IgD-negative memory B cell (primary cell): ENCODE data around the gene GLTPD2. TPM values are rescaled to one million over a fixed set of nuclear protein-coding genes. Genes with fewer than 3 reads are reported as not detected.

ENCODE experiments used
- H3K27ac Mint-ChIP-seq, 3 donors: one replicate each; pipeline ENCODE4 v1.8.0; 2020 to 2022; ENCODE audit warnings: mild to moderate bottlenecking in 3 of 3, mixed read lengths in 3 of 3, moderate library complexity in 1 of 3
- H3K27me3 Mint-ChIP-seq: one replicate; pipeline ENCODE4 v1.8.0; 2021; ENCODE audit warnings: mixed read lengths
- H3K36me3 Mint-ChIP-seq: one replicate; pipeline ENCODE4 v1.8.0; 2020; ENCODE audit warnings: mild to moderate bottlenecking, mixed read lengths
- H3K4me1 Mint-ChIP-seq, 3 donors: one replicate each; pipeline ENCODE4 v1.8.0; 2020 to 2022; ENCODE audit warnings: mixed read lengths in 3 of 3, mild to moderate bottlenecking in 1 of 3
- H3K4me3 Mint-ChIP-seq, 4 donors: one replicate each; pipeline ENCODE4 v1.8.0; 2020 to 2022; ENCODE audit warnings: mild to moderate bottlenecking in 4 of 4, mixed read lengths in 4 of 4, moderate library complexity in 3 of 4
- H3K9me3 Mint-ChIP-seq, 3 donors: one replicate each; pipeline ENCODE4 v1.8.0; 2020 to 2021; ENCODE audit warnings: mixed read lengths in 3 of 3, mild to moderate bottlenecking in 1 of 3
- polyA plus RNA-seq: library from polyadenylated mRNA; unstranded; fragments of 300-500 nt; fragmentation: Illumina TruSeq; gene quantifications from one replicate; pipeline ENCODE4 v1.2.3, GENCODE V29; 2021

Gene GLTPD2
- polyA plus RNA-seq, 1 donor from 2014 or later, result not detected

GRCh38 chr17:4751932-4752331 is 36.8 kb upstream of the GLTPD2 start:
- Mint-ChIP-seq H3K4me3 (no peak overlapping the region), H3K27ac (no peak overlapping the region), H3K4me1 (peaks cover 4 to 8% (median 6%) of the 10 kb centered on the region in 3 donors), H3K27me3 (peaks cover 23% of the 10 kb centered on the region), H3K36me3 (no peaks in the 10 kb centered on the region), H3K9me3 (no peaks in the 10 kb centered on the region)

DNA sequence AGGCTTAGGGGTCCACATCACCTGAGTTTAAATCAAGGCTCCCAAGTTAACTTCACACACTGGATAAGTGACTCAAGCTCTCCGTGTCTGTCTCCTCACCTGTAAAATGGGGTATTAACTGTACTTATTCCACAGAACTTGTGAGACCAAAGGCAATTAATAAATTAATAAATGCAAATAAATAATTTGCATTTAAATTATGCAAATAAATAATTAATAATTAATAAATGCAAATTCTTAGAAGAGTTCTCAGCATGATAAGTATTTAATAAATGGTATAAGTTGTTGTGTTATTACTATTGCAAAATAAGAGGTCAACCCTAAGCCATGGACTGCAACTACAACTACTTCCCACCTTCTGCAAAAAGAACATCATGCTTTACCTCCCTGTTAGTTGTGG is 35.4 kb upstream of the GLTPD2 start:
- no peaks in the 10 kb centered on the region for H3K36me3 Mint-ChIP-seq
- no peak overlapping the region for H3K27ac Mint-ChIP-seq
- H3K4me3 Mint-ChIP-seq, result no peak overlapping the region
- H3K9me3 Mint-ChIP-seq, result no peaks in the 10 kb centered on the region
- H3K27me3 Mint-ChIP-seq, result peaks cover 23% of the 10 kb centered on the region
- H3K4me1 Mint-ChIP-seq, result peaks cover 0 to 2% (median 1%) of the 10 kb centered on the region in 3 donors

GRCh38 chr17:4759776-4760236 is 29.0 kb upstream of the GLTPD2 start:
- H3K27ac Mint-ChIP-seq, result no peak overlapping the region
- peaks cover 9% of the 10 kb centered on the region for H3K27me3 Mint-ChIP-seq
- no peaks in the 10 kb centered on the region for H3K9me3 Mint-ChIP-seq
- no peak overlapping the region for H3K4me3 Mint-ChIP-seq
- H3K36me3 Mint-ChIP-seq, result no peaks in the 10 kb centered on the region
- peaks cover 2 to 5% (median 3%) of the 10 kb centered on the region in 3 donors for H3K4me1 Mint-ChIP-seq

GRCh38 chr17:4764595-4764994 is 24.2 kb upstream of the GLTPD2 start:
- H3K4me3 Mint-ChIP-seq, result no peak overlapping the region
- no peaks in the 10 kb centered on the region for H3K36me3 Mint-ChIP-seq
- no peaks in the 10 kb centered on the region for H3K9me3 Mint-ChIP-seq
- H3K27ac Mint-ChIP-seq, result no peak overlapping the region
- peaks cover 2 to 5% (median 3%) of the 10 kb centered on the region in 3 donors for H3K4me1 Mint-ChIP-seq
- H3K27me3 Mint-ChIP-seq, result peaks cover 4% of the 10 kb centered on the region

GRCh38 chr17:4766201-4766600 is 22.6 kb upstream of the GLTPD2 start:
- peaks cover 3% of the 10 kb centered on the region for H3K27me3 Mint-ChIP-seq
- no peak overlapping the region for H3K27ac Mint-ChIP-seq
- H3K4me1 Mint-ChIP-seq, result peaks cover 2 to 5% (median 5%) of the 10 kb centered on the region in 3 donors
- no peaks in the 10 kb centered on the region for H3K36me3 Mint-ChIP-seq
- no peaks in the 10 kb centered on the region for H3K9me3 Mint-ChIP-seq
- H3K4me3 Mint-ChIP-seq, result no peak overlapping the region

GRCh38 chr17:4766723-4767122 is 22.0 kb upstream of the GLTPD2 start:
- peaks cover 2% of the 10 kb centered on the region for H3K27me3 Mint-ChIP-seq
- no peak overlapping the region for H3K27ac Mint-ChIP-seq
- H3K36me3 Mint-ChIP-seq, result no peaks in the 10 kb centered on the region
- no peak overlapping the region for H3K4me3 Mint-ChIP-seq
- peaks cover 2 to 5% (median 5%) of the 10 kb centered on the region in 3 donors for H3K4me1 Mint-ChIP-seq
- no peaks in the 10 kb centered on the region for H3K9me3 Mint-ChIP-seq

- Mint-ChIP-seq H3K4me3 (no peak overlapping the region), H3K36me3 (no peaks in the 10 kb centered on the region), H3K27ac (no peak overlapping the region), H3K9me3 (no peaks in the 10 kb centered on the region), H3K4me1 (peaks cover 2 to 5% (median 5%) of the 10 kb centered on the region in 3 donors), H3K27me3 (peaks cover 2% of the 10 kb centered on the region)
Measured at GRCh38 chr17:4768298-4768697, 20.5 kb upstream of the GLTPD2 start.

DNA sequence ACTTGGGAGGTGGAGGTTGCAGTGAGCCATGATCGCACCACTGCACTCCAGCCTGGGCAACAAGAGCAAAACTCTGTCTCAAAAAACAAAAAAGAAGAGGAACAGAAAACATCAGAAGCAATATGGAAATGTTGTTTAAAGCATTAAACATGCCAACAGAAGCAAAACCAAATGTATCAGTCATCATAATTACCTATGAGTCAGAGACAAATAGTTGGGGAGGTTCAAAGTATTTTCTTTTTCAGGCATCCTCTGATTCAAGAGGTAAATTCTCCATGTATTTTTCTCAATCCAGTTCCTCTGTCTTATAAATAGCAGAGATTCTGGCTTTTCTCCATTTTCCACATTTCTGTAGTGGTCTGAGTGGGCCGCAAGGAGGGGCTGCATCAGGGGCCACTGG is 19.1 kb upstream of the GLTPD2 start:
- H3K4me3 Mint-ChIP-seq, result no peak overlapping the region
- H3K27me3 Mint-ChIP-seq, result peaks cover 4% of the 10 kb centered on the region
- H3K36me3 Mint-ChIP-seq, result no peaks in the 10 kb centered on the region
- no peak overlapping the region for H3K27ac Mint-ChIP-seq
- peaks cover 1 to 7% (median 6%) of the 10 kb centered on the region in 3 donors for H3K4me1 Mint-ChIP-seq
- no peaks in the 10 kb centered on the region for H3K9me3 Mint-ChIP-seq

DNA sequence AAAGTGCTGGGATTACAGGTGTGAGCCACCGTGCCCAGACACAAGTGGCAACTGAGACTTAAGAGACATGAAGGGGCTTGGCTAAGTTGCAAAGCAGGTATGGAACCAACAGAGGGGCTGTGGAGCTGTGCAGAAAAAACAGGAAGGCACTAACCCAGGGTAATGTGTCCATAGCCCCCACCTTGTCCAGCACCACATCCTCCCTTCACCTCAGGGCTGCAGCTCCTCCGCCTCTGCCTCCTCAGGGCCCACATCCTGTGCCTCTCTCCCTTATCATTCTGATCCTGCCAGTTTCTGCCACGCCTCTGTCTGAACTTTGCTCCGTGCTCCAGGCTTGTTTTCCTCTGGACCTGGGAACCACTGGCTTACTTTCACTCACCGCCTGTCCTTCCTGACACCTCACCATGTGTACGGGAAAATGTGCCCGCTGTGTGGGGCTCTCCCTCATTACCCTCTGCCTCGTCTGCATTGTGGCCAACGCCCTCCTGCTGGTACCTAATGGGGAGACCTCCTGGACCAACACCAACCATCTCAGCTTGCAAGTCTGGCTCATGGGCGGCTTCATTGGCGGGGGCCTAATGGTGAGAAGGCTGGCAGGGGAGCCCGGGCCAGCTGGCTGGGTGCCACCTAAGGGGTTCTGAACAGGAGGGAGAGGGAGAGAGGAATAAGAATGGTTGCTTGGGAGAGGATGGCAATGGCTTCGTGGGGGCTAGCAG is 17.1 kb upstream of the GLTPD2 start, which contains the start of gene TM4SF5:
Gene TM4SF5, plus strand, starts transcription at position 368 of the 716 bp plus-strand sequence. Its CDS starts 37 bp downstream, at position 405.
- Mint-ChIP-seq H3K4me1 (peaks cover 0 to 9% (median 7%) of the 10 kb centered on the region in 3 donors), H3K9me3 (no peaks in the 10 kb centered on the region), H3K27me3 (peaks cover 4% of the 10 kb centered on the region), H3K36me3 (no peaks in the 10 kb centered on the region), H3K27ac (peak within 1 kb of the TSS in 1 of 3 donors; percentile 50), H3K4me3 (no peak within 1 kb of the TSS)

GRCh38 chr17:4772235-4772613 is 16.5 kb upstream of the GLTPD2 start:
- Mint-ChIP-seq H3K4me1 (peaks cover 0 to 9% (median 7%) of the 10 kb centered on the region in 3 donors), H3K9me3 (no peaks in the 10 kb centered on the region), H3K27ac (peak overlapping the region in 1 of 3 donors; percentile 50), H3K36me3 (no peaks in the 10 kb centered on the region), H3K4me3 (no peak overlapping the region), H3K27me3 (peaks cover 4% of the 10 kb centered on the region)

DNA sequence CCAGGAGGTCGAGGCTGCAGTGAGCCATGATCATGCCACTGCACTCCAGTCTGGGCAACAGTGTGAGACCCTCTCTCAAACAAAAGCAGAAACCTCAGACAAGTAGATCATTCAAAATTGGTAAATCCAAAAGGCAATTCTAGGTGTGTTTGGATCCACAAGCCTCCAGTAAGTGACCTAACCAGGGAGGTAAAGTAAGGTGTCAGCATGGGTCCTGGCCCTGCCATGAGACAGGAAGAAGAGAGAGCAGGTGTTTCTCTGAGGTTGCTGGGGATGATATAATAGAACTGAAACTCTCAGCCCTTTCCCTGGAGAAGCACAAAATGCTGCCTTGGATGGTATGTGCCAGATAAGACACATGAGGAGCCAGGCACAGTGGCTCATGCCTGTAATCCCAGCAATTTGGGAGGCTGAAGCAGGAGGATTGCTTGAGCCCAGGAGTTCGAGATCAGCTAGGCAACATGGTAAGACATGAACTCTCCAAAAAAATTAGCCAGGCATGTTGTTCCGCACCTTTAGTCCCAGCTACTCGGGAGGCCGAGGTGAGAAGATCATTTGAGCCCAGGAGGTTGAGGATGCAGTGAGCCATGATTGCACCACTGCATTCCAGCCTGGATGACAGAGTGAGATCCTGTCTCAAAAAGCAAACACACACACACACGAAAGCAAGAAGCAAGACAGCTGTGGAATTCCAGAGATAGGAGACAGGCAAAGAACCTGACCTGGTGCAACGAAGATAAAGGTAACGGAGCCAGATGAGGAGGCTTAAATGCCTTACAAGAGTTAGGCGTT is 10.6 kb upstream of the GLTPD2 start:
- Mint-ChIP-seq H3K27ac (no peak overlapping the region), H3K36me3 (no peaks in the 10 kb centered on the region), H3K27me3 (peaks cover 19% of the 10 kb centered on the region), H3K9me3 (no peaks in the 10 kb centered on the region), H3K4me1 (peaks cover 0 to 7% (median 7%) of the 10 kb centered on the region in 3 donors), H3K4me3 (no peak overlapping the region)

DNA sequence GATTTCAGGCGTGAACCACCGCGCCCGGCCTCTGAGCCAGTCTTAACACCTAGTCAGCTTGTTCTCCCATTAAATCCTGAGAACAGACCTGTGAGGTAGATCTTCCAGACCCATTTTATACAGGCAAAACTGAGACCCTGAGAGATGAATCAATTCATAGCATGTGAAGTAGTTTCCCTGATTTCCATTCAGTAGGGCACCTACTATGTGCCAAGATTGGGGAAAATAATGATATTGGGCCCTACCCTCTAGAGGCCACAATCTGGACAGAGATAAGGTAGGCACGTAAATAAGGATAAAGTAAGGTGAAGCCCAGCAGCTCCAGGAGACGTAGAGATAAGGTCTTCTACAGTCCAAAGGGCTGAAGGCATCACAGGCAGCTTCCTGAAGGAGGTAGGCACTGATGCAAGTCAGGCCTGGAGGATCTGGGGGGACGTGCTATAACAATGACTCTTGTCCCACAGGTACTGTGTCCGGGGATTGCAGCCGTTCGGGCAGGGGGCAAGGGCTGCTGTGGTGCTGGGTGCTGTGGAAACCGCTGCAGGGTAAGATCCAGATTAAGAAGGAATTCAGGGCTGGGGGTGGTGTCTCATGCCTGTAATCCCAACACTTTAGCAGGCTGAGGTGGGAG is 8.3 kb upstream of the GLTPD2 start:
- no peaks in the 10 kb centered on the region for H3K9me3 Mint-ChIP-seq
- H3K27ac Mint-ChIP-seq, result no peak overlapping the region
- peaks cover 0 to 1% (median 0%) of the 10 kb centered on the region in 3 donors for H3K4me1 Mint-ChIP-seq
- H3K4me3 Mint-ChIP-seq, result no peak overlapping the region
- H3K36me3 Mint-ChIP-seq, result no peaks in the 10 kb centered on the region
- H3K27me3 Mint-ChIP-seq, result peaks cover 26% of the 10 kb centered on the region

- H3K27ac Mint-ChIP-seq, result peak overlapping the region in 1 of 3 donors; percentile 59
- H3K4me1 Mint-ChIP-seq, result peaks cover 4 to 6% (median 5%) of the 10 kb centered on the region in 3 donors
- H3K27me3 Mint-ChIP-seq, result peaks cover 47% of the 10 kb centered on the region
- no peaks in the 10 kb centered on the region for H3K36me3 Mint-ChIP-seq
- H3K9me3 Mint-ChIP-seq, result no peaks in the 10 kb centered on the region
- H3K4me3 Mint-ChIP-seq, result no peak overlapping the region
Measured at GRCh38 chr17:4782652-4783051, 6.1 kb upstream of the GLTPD2 start.

- peaks cover 48% of the 10 kb centered on the region for H3K27me3 Mint-ChIP-seq
- H3K36me3 Mint-ChIP-seq, result no peaks in the 10 kb centered on the region
- H3K27ac Mint-ChIP-seq, result no peak overlapping the region
- H3K9me3 Mint-ChIP-seq, result no peaks in the 10 kb centered on the region
- peak overlapping the region in 2 of 4 donors; percentile 65 for H3K4me3 Mint-ChIP-seq
- peaks cover 6 to 13% (median 11%) of the 10 kb centered on the region in 3 donors for H3K4me1 Mint-ChIP-seq
Measured at GRCh38 chr17:4785311-4786105, 3.3 kb upstream of the GLTPD2 start.
